Measurements from ENCODE around the gene DNAAF9.

DNA sequence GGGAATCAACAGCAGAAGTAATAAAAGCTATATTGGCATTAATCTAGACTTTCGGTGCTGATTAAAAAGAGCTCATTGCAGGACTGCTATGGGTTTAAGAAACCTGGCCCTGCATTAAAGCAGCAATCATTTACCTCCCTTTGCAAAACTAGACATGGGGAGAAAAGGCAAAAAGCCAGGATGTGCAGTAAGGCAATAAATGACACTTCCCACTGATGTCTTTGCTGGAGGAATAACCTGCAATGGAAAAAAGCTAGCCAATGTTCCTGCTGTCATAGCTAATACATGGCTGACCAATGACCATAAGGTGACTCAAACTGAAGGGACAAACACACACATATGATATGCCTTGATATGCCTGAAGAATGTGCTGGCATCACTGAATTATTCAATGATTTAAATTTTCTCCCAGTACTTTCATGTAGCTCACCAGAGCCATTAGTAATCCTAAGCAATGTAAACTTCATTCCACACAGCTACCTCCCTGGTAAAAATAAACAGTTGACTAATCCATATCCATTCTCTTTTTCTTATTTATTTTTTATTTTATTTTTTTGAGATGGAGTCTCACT lies 8.7 kb downstream of the DNAAF9 start:
- TF ChIP-seq EZH2phosphoT487 (IDR thresholded peaks at IDR 0.05) (no peak), CTCF (IDR thresholded peaks at IDR 0.05) (no peak), EZH2 (IDR thresholded peaks at IDR 0.05) (no peak)

Measured in neural progenitor cell (in vitro differentiated cells).